OCI-LY3 (cell line): ENCODE results near the gene GRK6.

Experiments
- CTCF ChIP-seq: fragments of 200-600, 300-600 bp; sonication (generic); IDR thresholded peaks from 2 replicates; pipeline ENCODE4 v1.5.1; 2014; ENCODE audit warnings: antibody characterized with exemption, low read length, low read depth
- EZH2phosphoT487 ChIP-seq: fragments of 200-600 bp; shearing (Covaris generic); IDR thresholded peaks from 2 replicates; pipeline ENCODE4 v1.6.1; 2018; ENCODE audit warnings: antibody characterized with exemption, mixed run types, low read depth

GRCh38 chr5:177396807-177397206 is 29.7 kb upstream of the GRK6 start:
- TF ChIP-seq EZH2phosphoT487: no peak
- no peak for TF ChIP-seq CTCF
